NCI-H446 treated with DMSO at 0.1 percent for 48 hours (cell line): ENCODE measurements around the gene DGKH.
"Not testable (repeated sequence)": the region's sequence is repeated elsewhere in the genome, so short reads cannot be mapped to it uniquely, and the experiment has no call there.

ENCODE experiments used
- DNase-seq: peaks from one replicate; lab custom pipeline; 2025; lab: John Stamatoyannopoulos, UW

The DGKH gene

GRCh38 chr13:42163338-42163737, 114.9 kb downstream of the DGKH start:
- DNase-seq: not testable (repeated sequence)

GRCh38 chr13:42163910-42164309, 115.5 kb downstream of the DGKH start:
- not testable (repeated sequence) for DNase-seq

GRCh38 chr13:42164557-42165125, 116.2 kb downstream of the DGKH start:
- no peak for DNase-seq

GRCh38 chr13:42168496-42168895, 120.0 kb downstream of the DGKH start:
- DNase-seq: no peak

- no peak for DNase-seq
These were observed 121.6 kb downstream of the DGKH start for GRCh38 chr13:42170029-42170428.

- no peak for DNase-seq
These were observed 125.4 kb downstream of the DGKH start for GRCh38 chr13:42173789-42174343.

GRCh38 chr13:42174344-42175162, 126.1 kb downstream of the DGKH start:
- DNase-seq: no peak

- DNase-seq: no peak
These were observed 127.8 kb downstream of the DGKH start for GRCh38 chr13:42176294-42176693.

- no peak for DNase-seq
These were observed 128.7 kb downstream of the DGKH start for GRCh38 chr13:42177189-42177588.

GRCh38 chr13:42181381-42181953, 133.0 kb downstream of the DGKH start:
- no peak for DNase-seq

- DNase-seq: no peak
These were observed 140.6 kb downstream of the DGKH start for GRCh38 chr13:42189061-42189460.

- no peak for DNase-seq
These were observed 142.1 kb downstream of the DGKH start for GRCh38 chr13:42190529-42190928.

GRCh38 chr13:42211704-42212464, 163.4 kb downstream of the DGKH start:
- no peak for DNase-seq

- no peak for DNase-seq
These were observed 166.0 kb downstream of the DGKH start for GRCh38 chr13:42214446-42214845.

GRCh38 chr13:42215578-42216421, 167.4 kb downstream of the DGKH start:
- no peak for DNase-seq

- DNase-seq: no peak
These were observed 167.9 kb downstream of the DGKH start for GRCh38 chr13:42216422-42216735.

GRCh38 chr13:42218576-42218975, 170.1 kb downstream of the DGKH start:
- DNase-seq: no peak

- no peak for DNase-seq
These were observed 170.6 kb downstream of the DGKH start for GRCh38 chr13:42219051-42219450.

- DNase-seq: no peak
These were observed 171.4 kb downstream of the DGKH start for GRCh38 chr13:42219876-42220275.

- no peak for DNase-seq
These were observed 172.8 kb downstream of the DGKH start for GRCh38 chr13:42221121-42221765.

- no peak for DNase-seq
These were observed 175.2 kb downstream of the DGKH start for GRCh38 chr13:42223681-42224080.
